Mesodermal cell (in vitro differentiated cells): ENCODE measurements around the gene MED25.

ENCODE experiments used
- H3K27ac ChIP-seq: 2 replicates; pipeline ENCODE4 v1.7.0; 2013; ENCODE audit warnings: mild to moderate bottlenecking, low read depth, low read length, moderate library complexity; ENCODE audit not compliant: severe bottlenecking
- H3K36me3 ChIP-seq: 2 replicates; pipeline ENCODE4 v1.7.1; 2013; ENCODE audit warnings: mild to moderate bottlenecking, low read length, moderate library complexity; ENCODE audit not compliant: control insufficient read depth, insufficient read depth
- H3K4me1 ChIP-seq: one replicate; pipeline ENCODE4 v1.7.1; 2013; ENCODE audit warnings: mild to moderate bottlenecking, low read length; ENCODE audit not compliant: insufficient read depth, control insufficient read depth, poor library complexity, severe bottlenecking
- H3K4me3 ChIP-seq: 2 replicates; pipeline ENCODE4 v1.7.0; 2013; ENCODE audit warnings: low read length, control low read depth, mild to moderate bottlenecking; ENCODE audit not compliant: insufficient read depth, poor library complexity, severe bottlenecking; ENCODE audit errors: extremely low read depth
- H3K9me3 ChIP-seq: 2 replicates; pipeline ENCODE4 v1.7.1; 2013; ENCODE audit warnings: mild to moderate bottlenecking, low read length, moderate library complexity; ENCODE audit not compliant: control insufficient read depth
- WGBS, 2 experiments: methylation state at CpG; one replicate each; pipeline ENCODE4 v1.1.5; 2013; ENCODE audit warnings: missing lambda C conversion rate in 2 of 2; ENCODE audit not compliant: insufficient coverage in 2 of 2; 5-methylcytosine and 5-hydroxymethylcytosine counted together

MED25 gene

DNA sequence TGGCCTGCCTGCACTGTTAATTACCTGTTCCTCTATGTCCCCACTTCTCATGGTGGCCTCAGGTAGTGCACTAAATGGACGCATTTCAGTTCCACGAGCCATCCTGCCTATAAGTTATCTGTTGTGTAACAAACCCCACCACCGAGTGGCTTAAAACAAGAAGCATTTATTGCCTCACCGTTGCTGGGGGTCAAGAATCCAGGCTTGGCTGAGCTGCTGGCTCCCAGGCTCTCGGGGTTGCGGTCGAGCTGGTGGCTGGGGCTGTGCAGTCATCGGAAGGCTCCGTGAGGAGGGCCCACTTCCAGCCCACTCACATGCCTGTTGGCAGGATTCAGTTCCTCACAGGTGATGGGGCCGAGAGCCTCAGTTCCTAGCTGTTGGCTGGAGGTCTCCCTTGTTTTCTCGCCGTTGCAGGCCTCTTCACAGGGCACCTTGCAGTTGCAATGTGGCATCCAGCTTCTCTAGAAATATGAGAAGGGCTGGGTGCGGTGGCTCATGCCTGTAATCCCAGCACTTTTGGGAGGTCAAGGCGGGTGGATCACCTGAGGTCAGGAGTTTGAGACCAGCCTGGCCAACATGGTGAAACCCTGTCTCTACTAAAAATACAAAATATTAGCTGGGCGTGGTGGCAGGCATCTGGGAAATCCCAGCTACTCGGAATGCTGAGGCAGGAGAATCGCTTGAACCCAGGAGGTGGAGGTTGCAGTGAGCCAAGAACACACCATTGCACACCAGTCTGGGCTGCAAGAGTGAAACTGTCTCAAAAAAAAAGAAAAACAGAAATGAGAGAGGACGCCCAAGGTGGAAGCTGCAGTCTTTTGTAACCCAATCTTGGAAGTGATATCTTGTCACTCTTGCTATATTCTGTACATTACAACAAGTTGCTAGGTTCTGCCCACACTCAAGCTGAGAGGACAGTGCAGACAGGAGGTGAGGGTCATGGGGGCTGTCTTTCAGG lies 26.3 kb downstream of the MED25 start:
- no peak overlapping the region for H3K27ac ChIP-seq
- H3K4me3 ChIP-seq: no peak overlapping the region
- 94 to 97% methylated on average over 15 to 16 of the region's 18 CpGs for WGBS, 2 experiments
- no peaks in the 10 kb centered on the region for H3K4me1 ChIP-seq
- H3K9me3 ChIP-seq: peaks cover 9% of the 10 kb centered on the region
- peaks cover 48% of the 10 kb centered on the region for H3K36me3 ChIP-seq

DNA sequence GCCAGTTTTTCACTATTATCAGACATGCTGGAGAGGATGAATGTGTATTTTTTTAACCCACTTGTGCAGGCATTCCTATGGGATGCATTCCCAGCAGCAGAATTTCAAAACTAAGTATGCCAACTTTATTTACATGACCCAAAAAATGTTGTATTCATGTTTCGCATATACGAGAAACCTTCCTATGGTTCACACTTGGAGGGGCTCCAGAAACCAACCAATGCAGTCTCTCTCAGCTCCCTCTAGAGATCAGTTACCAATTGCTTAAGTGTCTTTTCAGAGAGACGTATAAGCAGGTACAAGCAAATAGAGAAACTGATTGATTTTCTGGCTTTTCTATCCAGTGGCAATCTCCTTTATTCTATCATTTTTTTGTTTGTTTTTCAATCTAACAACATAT lies 27.3 kb downstream of the MED25 start:
- Histone ChIP-seq H3K36me3 (peaks cover 47% of the 10 kb centered on the region), H3K4me3 (no peak overlapping the region)
- WGBS, 2 experiments: 100% methylated on average over 2 of the region's 3 CpGs

DNA sequence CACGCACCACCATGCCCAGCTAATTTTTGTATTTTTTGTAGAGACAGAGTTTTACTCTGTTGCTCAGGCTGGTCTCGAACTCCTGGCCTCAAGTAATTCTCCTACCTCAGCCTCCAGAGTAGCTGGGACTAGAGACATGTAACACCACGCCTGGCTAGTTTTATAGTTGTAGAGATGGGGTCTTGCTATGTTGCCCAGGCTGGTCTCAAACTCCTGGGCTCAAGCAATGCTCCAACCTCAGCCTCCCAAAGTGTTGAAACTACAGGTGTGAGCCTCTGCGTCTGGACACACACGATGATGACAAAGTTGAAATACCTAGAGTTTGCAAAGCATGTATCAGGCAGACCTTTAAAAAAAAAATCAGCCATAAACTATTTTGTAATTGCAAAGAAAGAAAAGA lies 28.3 kb downstream of the MED25 start:
- no peaks in the 10 kb centered on the region for H3K4me1 ChIP-seq
- H3K36me3 ChIP-seq: peaks cover 37% of the 10 kb centered on the region
- WGBS, 2 experiments: 47 to 86% methylated on average over 1 to 2 of the region's 5 CpGs
- no peak overlapping the region for H3K4me3 ChIP-seq
- H3K27ac ChIP-seq: no peak overlapping the region
- H3K9me3 ChIP-seq: peaks cover 9% of the 10 kb centered on the region

More for the DNA sequence above, 27.3 kb downstream of the MED25 start:
- Histone ChIP-seq H3K27ac (no peak overlapping the region), H3K4me1 (no peaks in the 10 kb centered on the region), H3K9me3 (peaks cover 9% of the 10 kb centered on the region)

DNA sequence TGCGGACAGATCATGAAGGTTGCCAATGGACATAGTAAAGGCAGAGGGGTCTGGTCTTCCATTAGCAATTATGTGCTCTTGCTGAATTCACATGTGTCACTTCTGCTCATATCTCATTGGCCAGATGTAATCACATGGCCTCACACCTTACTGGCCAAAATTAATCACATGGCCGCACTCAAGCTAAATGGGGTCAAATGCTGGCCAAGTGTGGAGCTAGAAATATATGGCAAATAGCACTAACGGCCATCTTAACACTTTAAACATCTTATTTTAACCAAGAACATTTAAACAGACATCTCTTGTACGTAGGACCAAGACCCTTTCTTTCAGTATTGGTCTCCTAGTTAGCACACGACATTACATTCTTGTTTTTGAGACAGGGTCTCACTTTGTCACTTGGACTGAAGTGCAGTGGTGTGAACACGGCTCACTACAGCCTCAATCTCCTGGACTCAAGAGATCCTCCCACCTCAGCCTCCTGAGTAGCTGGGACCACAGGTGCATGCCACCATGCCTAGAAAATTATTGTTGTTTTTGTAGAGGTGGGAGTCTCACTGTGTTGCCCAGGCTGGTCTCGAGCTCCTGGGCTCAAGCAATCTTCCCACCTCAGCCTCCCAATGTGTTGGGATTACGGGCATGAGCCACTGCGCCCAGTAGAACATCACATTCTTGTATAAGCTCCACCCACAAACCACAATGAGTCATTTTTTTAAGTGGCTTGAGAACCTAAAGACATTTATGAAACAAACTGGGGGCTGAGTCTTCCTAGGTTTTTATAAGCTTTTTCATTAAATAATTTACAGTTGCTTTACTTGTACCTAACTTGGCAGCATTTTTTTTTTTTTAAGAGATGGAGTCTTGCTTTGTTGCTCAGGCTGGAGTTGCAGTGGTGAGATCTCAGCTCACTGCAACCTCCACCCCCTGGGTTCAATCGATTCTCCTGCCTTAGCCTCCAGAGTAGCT lies 29.9 kb downstream of the MED25 start:
- Histone ChIP-seq H3K4me1 (peaks cover 8% of the 10 kb centered on the region), H3K9me3 (peaks cover 9% of the 10 kb centered on the region), H3K27ac (no peak overlapping the region), H3K4me3 (no peak overlapping the region), H3K36me3 (peaks cover 32% of the 10 kb centered on the region)
- WGBS, 2 experiments: 97 to 100% methylated on average over 5 to 8 of the region's 10 CpGs

DNA sequence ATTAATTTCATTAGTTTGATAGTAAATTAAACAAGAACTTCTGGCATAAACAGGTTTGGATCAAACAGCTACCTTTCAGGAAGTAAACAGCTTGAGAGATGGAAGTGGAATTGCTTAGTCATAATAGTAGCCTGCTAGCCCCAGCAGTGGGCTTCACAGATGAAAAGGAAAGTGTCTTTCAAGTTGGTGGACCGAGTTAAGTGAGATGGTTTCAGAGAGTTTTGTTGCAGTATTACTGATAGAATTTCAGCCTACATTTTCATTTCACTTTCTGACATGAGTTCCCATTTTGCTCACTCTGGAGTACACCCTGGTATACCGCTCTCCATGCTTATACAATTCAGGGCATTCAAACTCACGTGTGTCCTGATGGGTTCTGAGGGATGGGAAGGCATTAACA lies 30.8 kb downstream of the MED25 start:
- peaks cover 30% of the 10 kb centered on the region for H3K36me3 ChIP-seq
- no peak overlapping the region for H3K4me3 ChIP-seq
- H3K9me3 ChIP-seq: peaks cover 9% of the 10 kb centered on the region
- peaks cover 13% of the 10 kb centered on the region for H3K4me1 ChIP-seq
- 80 to 100% methylated on average over 1 of the region's 3 CpGs for WGBS, 2 experiments
- H3K27ac ChIP-seq: no peak overlapping the region

DNA sequence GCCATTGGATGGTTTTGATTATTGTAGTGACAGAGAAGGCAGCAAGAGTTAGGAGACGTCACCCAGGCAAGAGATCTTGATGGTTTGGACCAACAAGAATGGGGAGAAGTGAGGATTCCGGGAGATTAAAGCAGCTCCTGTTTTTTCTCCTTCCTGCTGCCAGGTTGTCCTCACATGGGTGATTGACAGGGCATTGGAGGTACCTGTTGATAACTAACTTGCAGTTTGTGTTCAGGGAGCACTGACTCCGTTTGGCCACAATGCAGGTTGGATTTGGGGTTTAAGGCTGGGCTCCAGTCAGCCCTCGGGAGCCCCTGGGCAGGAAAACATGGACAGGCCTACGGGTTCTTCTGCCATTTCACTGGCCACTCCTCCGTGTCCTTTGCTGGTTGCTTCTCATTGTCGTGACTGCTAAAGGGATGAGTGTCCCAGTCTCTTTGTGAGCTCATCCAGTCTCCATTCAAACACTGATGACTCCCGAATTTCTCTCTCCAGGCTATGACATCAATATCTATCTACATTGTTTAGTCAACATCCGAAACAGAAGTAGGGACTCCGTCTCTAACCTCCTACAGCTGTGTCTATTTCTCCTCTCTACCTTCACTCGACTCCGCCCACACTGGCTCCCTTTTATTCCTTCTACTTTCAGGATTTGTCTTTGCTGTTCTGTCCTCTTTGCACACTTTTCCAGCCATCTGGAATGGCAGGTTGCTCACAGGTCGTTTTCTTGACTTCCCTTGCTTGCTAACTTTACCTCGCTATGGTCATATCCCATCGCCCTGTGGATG lies 31.5 kb downstream of the MED25 start:
- peaks cover 37% of the 10 kb centered on the region for H3K36me3 ChIP-seq
- H3K4me3 ChIP-seq: peak overlapping the region; percentile 76
- peaks cover 13% of the 10 kb centered on the region for H3K4me1 ChIP-seq
- peaks cover 9% of the 10 kb centered on the region for H3K9me3 ChIP-seq
- WGBS, 2 experiments: 91 to 93% methylated on average over 15 of the region's 15 CpGs
- no peak overlapping the region for H3K27ac ChIP-seq

DNA sequence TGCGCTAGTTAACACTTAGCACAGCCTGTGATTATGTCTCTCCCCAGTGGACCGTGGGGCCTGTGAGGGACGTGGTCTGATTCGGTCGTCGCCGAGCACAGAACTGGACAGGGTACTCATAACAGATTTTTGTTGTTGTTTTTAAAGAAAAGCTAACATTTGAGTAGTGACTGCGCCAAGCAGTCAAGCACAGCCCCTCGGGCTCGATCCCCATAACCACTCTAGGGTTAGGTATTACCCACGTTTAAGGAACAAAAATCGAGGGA lies 32.1 kb downstream of the MED25 start:
- Histone ChIP-seq H3K36me3 (peaks cover 41% of the 10 kb centered on the region), H3K27ac (peak overlapping the region; percentile 100), H3K9me3 (peaks cover 9% of the 10 kb centered on the region), H3K4me1 (peaks cover 13% of the 10 kb centered on the region), H3K4me3 (peak overlapping the region; percentile 76)
- WGBS, 2 experiments: 74 to 93% methylated on average over 3 to 7 of the region's 12 CpGs

DNA sequence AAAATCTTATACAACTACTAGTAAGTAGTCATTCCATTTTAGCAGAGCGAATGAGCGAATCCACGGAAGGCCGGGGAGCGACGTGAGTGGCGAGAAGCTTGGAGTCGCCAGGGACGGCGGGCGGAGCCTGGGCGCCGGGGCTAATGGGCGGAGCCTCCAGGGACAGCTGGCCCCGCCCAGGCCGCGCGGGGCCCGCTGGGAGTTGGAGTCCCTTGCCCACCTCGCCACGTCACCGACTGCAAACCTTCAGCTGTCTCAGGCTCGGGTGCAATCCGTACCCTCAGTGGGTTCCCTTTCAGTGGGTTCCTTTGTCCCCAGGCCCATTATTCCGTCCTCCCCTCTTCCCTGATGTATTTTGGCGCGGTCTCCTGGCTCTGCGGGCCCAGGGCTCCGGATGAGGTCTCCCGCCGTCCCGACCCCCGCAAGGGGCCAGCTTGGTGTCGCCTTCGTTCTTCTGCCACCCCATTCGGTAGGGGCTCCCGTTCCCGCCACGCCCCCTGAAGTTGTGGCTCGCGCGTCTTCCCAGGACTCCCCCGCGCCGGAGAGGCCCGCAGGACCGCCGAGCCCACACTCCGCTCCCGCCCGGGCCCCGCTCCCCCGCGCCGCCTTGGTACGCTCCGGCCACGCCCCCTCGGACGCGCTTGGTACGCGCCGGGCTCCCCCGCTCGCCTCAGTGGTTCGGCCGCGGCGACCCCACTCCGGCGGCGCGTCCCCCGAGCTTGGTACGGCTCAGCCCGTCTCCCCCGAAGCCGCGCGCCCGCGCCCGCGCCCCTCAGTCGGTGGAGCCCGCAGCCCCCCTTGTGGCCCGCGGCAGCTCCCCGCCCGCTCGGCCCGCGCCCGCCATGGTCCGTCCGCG lies 32.6 kb downstream of the MED25 start, which contains the start of gene PTOV1:
PTOV1 (plus strand) TSS at position 673 of the 856 bp plus-strand sequence.
- H3K9me3 ChIP-seq: peaks cover 9% of the 10 kb centered on the region
- 2 to 8% methylated on average over 61 to 88 of the region's 98 CpGs for WGBS, 2 experiments
- peaks cover 13% of the 10 kb centered on the region for H3K4me1 ChIP-seq
- peaks cover 47% of the 10 kb centered on the region for H3K36me3 ChIP-seq
- peak within 1 kb of the TSS; percentile 100 for H3K27ac ChIP-seq
- peak within 1 kb of the TSS; percentile 76 for H3K4me3 ChIP-seq

DNA sequence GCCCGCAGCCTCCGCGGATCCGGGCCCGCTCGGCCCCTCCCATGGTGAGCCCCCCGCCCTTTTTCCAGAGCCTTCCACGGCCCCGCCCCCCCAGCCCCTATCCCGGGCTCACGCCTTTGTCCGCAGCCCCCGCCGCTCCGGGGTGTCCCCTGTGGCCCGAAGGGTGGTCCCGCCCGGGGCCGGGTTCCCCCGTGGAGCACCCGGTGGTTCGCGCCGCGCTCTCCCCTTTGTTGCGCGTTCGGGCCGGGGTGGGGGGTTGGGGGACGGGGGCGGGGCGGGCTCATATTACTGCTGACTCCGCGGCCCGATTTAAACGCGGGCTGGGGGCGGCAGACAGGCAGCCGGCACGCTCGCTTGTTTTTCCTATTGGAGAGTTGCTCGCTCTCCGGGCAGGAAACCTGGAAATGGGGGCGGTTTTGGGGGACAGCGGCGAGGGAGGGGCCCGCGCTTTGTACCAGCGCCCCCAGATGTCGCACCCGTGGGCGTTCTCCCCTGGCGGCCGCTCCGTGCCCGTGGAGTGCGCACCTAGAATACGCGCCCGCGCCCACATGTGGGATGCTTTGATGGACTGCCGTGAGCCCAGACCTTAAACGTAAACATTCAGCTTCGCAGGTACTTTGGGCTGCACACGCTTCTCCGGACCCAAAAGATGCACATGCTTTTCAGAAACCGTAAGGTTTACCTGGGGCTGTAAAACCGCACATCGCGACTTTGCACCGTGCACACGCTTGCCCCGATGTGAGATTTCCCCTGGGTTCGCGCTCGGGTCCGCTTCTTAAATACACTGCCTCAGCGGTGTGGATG lies 33.6 kb downstream of the MED25 start:
- WGBS, 2 experiments: 2 to 4% methylated on average over 43 to 51 of the region's 78 CpGs

More for the DNA sequence above, 33.6 kb downstream of the MED25 start:
- Histone ChIP-seq H3K27ac (peak overlapping the region; percentile 100), H3K4me3 (peak overlapping the region; percentile 76), H3K36me3 (peaks cover 56% of the 10 kb centered on the region), H3K9me3 (peaks cover 9% of the 10 kb centered on the region), H3K4me1 (peaks cover 13% of the 10 kb centered on the region)
